HG02870 (cell line): ENCODE measurements around the gene RANBP3.
"Not testable (repeated sequence)": the region's sequence is repeated elsewhere in the genome, so short reads cannot be mapped to it uniquely, and the experiment has no call there.

Experiments used
- ATAC-seq: cut with Tn5 transposase; IDR thresholded peaks from one replicate; pipeline ENCODE4 v1.9.1; 2021; ENCODE audit warnings: mild to moderate bottlenecking, moderate library complexity; ENCODE audit not compliant: unreplicated experiment

The RANBP3 gene

GRCh38 chr19:6007866-6008265 lies 29.9 kb upstream of the RANBP3 start:
- ATAC-seq, result no peak

DNA sequence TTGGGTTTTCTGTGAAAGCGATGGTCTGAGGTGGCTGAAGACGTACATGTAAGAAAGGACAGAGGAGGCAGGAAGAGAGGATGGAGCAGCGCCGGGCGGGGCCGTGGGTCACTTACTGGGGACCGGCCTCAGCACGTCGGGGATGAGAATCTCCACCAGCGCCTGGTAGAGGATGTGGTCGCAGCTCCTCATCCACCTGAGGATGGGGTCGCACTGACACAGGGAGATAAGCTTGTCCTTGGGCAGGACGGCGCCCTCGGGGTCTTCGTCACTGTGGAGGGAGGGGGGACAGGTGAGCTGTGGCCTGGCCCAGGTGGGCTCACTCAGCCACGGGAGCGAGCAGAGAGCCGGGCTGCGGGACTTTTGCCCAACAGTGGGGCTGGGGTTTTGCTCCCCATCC lies 29.0 kb upstream of the RANBP3 start:
- ATAC-seq, result no peak

DNA sequence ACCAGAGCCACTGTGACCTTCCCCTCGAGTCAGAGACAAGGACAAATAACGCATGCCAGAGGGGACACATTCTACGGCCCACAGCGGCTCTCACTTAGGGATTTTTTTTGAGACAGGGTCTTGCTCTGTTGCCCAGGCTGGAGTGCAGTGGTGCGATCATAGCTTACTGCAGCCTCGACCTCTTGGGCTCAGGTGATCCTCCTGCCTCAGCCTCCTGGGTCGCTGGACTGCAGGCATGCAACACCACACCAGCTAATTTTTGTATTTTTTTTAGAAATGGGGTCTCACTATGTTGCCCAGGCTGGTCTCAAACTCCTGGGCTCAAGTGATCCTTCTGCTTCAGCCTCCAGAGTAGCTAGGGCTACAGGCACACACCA lies 28.1 kb upstream of the RANBP3 start:
- not testable (repeated sequence) for ATAC-seq

- ATAC-seq, result no peak
Measured at GRCh38 chr19:6005321-6006069, 27.6 kb upstream of the RANBP3 start.

DNA sequence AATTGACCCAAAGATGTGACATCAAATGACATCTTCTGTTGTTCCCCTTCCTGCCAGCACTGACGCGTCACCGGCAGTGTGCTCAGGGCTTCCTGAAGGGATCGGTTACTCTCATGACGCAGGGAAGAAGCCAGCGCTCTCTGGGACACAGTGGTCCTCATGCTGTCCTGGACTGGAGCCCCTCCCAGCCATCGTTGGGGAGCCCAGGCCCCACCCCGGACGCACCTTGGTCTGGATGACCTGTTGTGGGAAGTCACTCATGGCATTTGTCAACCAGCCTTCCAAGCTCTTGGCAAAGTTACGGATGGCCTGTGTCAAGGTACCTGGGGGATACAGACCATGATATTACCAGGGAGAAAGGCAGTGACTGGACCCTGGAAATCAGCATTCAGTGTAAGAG lies 26.0 kb upstream of the RANBP3 start:
- ATAC-seq, result no peak

DNA sequence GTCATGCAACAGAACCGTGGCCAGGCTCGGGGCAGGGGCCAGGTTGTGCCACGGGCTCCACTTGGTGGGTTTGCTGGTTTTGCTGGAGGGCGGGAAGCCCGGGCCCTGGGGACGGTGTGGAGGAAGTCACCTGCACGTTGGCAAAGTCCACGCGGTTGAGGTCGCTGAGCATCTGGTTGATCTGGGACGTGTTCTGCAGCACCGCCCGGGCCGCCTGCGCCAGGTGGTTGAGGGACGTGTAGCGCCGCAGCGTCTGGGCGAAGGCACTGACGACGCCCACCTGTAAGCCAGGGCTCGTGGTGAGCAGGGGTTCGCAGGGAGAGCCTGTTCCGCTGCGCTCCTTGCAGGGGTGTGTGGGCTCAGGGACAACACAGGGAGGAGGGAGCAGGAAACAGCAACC lies 24.7 kb upstream of the RANBP3 start:
- no peak for ATAC-seq

DNA sequence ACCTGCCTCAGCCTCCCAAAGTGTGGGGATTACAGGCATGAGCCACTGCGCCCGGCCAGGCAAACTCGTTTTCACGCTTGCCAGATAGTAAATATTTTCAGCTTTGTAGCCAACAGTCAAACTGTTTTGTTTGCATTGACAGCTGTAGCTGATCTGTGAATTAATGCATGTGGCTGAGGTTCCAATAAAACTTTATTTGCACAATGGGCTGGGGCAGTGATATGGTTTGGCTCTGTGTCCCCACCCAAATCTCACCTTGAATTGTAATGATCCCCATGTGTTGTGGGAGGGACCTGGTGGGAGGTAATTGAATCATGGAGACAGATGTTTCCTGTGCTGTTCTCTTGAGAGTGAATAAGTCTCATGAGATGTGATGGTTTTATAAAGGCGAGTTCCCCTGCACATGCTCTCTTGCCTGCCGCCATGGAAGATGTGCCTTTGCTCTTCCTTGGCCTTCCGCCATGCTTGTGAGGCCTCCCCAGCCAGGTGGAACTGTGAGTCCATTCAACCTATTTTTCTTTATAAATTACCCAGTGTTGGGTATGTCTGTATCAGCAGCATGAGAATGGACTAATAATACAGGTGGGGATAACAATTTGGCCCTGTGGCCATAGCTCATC lies 22.4 kb upstream of the RANBP3 start:
- ATAC-seq, result no peak

DNA sequence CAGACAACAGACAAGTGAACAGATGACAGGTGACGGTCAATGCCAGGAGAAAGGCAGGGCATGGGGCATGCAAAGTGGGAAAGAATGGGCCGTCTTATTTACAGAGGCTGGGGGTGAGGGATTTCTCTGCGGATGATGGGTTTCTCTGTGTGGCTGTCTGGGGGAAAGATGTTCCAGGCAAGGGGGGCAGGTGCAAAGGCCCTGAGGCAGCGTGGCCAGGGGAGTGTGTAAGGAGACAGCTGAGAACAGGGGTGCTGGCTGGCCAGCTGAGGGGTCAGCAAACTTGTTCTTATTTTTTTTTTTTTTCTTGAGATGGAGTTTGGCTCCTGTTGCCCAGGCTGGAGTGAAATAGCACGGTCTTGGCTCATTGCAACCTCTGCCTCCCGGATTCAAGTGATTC lies 21.8 kb upstream of the RANBP3 start:
- no peak for ATAC-seq

DNA sequence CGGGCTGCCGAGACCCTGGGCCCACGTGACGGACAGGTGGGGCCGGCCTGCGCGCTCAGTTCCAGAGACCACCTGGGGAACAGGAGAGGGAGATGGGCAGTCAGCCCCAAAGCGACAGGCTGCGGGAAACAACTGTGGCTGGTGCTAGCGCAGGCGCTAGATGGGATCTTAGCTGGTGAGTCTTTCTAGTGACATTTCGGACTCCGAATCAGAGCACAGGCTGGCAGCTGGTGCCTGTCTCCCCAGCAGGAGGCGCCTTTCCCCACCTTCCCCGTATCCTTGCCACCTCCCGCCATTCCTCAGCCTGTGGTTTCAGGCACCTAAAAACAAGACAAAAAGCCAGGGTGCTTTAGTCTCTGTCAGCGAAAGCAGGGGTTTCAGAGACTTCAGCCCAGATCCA lies 19.4 kb upstream of the RANBP3 start:
- no peak for ATAC-seq

DNA sequence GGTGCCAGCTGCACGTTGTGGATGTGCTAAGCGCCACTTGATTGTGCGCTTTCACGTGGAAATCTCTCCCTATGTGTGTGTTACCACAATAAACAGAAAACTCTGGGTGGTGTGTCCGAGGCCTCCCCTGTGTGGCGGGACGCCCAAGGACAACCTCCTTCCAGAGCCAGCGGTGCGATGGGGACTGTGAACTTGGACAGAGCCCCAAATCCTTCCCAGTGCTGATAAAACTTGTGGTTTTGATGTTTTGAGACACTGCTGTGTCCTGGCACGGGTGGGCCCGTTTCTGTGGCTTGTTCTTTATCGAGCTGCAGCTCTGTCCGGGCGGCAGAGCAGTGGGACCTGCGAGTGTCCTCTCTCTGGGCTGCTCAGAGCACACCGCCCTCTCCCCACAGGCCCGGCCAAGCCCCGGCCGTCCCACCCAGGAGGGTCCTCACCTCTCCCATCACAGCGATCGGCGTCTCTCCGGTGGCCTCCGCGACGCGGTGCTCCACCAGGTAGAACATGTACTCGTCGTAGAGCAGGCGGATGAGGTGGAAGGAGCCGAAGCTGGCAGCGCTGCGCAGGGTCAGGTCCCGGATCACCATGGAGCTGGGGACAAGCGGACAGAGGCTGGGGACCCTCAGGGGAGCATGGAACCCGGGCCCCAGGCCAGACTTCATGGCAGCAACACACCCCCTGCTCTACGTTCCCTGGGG lies 18.8 kb upstream of the RANBP3 start:
- ATAC-seq, result no peak

GRCh38 chr19:5996102-5996501 lies 18.2 kb upstream of the RANBP3 start:
- no peak for ATAC-seq

- no peak for ATAC-seq
Measured at GRCh38 chr19:5995606-5996005, 17.7 kb upstream of the RANBP3 start.

GRCh38 chr19:5994405-5995165 lies 16.6 kb upstream of the RANBP3 start:
- ATAC-seq, result no peak

DNA sequence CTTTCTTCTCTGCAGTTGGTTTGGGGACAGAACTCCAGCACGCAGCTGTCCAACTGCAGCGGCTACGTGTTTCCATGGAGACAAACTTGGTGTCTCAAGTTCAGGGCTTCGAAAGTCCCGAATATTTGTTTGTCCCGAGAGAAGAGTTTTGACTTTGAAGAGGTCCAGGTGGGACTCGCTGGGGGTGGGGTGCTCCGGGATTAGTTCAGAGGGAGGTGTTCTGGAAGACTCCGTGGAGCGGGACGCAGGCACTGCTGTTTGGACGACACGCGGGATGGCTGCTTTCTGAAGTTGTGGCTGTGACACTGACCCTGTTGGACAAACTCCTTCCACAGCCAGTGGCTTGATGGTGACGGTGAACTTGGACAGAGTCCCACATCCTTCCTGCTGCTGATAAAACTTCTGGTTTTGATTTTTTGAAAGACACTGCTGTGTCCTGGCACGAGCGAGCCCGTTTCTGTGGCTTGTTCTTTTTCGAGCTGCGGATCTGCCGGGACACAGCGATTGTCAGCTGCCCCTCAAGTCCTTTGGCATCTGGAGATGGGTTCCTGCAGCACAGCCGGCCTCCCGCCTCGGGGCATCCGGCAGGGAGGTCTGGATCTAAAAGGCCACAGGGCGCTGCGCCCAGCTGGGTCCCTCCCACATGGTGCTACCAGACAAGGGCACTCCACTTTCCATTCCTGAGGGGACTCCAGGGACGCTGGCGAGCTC lies 15.9 kb upstream of the RANBP3 start:
- ATAC-seq, result no peak

DNA sequence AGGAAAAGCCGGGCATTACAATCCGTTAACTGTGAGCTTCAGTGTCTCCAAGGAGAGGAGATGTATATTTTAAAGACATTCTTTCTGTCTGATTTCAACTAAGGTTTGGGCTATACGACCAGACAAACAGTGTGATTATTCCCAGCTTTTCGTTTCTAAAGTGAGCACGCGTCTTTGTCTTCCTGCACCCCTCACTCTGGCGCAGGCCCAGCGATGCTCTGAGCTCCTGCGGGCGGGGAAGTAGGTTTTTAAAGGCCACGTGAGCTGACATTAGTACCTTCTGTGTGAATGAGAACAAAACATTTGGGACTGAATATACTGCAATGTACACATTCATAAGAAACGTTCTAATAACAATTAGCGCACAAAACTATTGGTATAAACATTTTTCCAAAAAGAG lies 15.3 kb upstream of the RANBP3 start:
- no peak for ATAC-seq

DNA sequence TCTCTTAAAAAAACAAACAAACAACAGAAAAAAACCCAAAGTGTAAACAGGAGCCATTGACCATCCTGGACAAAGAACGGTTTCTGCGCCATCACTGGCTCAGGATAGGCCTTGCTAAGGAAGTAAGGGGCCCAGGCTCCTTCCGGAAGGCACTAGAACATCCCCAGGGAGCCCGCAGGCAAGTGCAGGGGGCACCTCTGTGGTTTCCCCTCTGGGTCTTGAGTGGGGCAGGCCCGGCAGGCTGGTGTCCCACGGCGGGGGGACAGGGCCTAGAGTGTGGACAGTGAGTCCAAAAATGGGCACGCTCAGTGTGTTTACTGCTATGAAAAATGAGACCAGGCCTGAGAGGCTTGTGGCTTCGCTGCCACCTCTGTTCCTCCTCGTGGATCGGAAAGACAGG lies 14.8 kb upstream of the RANBP3 start:
- ATAC-seq, result no peak

DNA sequence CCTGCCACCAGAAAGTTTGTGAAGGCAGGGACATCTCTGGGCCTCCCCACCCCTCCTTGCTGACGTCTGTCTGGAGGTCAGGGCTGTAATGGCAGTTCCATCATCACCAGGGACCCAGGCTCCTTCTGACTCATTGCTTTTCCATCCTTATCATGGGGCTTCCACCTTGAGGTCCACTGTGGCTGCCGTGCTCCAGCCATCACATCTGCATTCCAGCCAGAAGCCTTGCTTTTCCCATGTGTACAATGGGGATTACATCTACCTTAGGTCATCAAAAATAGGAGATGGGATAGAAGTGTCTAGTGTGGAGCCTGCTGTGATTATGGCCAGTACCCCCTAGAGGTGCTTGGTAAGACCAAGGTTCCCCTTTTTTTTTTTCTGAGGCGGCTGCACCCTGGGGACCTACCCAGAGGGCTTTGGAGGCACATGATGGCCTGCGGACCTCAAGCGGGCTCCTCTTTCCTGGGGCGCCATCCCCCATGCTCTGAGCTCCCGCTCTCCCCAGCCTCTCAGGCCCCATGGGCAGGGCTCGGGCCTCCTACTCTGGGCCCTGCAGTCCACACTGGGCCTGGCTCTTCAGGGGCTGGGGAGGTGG lies 13.4 kb upstream of the RANBP3 start:
- ATAC-seq, result no peak

GRCh38 chr19:5990289-5990797 lies 12.4 kb upstream of the RANBP3 start:
- no peak for ATAC-seq

DNA sequence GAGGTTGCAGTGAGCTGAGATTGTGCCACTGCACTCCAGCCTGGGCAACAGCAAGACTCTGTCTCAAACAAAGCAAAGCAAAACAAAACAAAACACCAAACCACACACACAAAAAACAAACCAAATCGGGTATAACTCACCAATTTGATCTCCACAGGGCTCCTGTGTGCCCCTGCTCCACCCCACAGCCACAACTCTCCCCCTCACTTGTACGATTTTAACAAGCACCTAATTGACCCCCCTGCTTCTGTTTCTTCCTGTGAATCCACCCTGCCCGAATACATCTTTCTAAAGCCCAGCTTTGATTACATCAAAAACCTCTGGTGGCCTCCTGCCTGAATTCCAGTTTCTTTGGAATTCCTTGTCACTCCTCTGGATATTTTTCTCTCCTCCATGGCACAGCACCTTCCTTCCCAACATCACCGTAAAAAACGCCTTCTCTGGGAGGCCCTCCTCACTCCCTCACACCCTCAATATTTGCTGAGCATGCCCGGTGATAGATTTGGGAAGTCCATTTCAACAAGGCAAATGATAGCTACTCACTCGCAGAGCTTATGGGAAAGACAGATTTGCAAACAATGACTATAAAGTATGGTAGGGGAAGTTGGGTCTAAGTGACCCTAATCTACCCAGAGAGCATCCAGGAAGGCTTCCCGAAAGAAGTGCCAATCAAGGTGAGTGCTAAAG lies 11.6 kb upstream of the RANBP3 start:
- ATAC-seq, result no peak
